Natural killer cell (primary cell): ENCODE data around the gene SLC35A4. TPM values are rescaled to one million over a fixed set of nuclear protein-coding genes. Genes with fewer than 3 reads are reported as not detected.

Source experiments
- total RNA-seq, 4 donors: library from RNA; stranded (reverse); fragments of 120-200 nt in 1 of 4; gene quantifications; one replicate each; pipeline versions ENCODE4 v1.2.3 to v1.2.4, GENCODE V29; 2013 to 2022

Gene SLC35A4
- total RNA-seq, 3 donors from 2014 or later (not counting 1 experiment from before 2014, with no cell fraction given) = 63.1 to 76.1 (median 72.3) TPM

Other genes starting within 250 kb of the SLC35A4 start
- gene HBEGF, start 218.2 kb upstream of the SLC35A4 start, total RNA-seq = 1 to 10 TPM; 5.1 to 9.9 (median 7.8) TPM
- gene SLC4A9, start 204.6 kb upstream of the SLC35A4 start, total RNA-seq = not detected
- gene ANKHD1, start 163.0 kb upstream of the SLC35A4 start, total RNA-seq = 100 to 1,000 TPM; 225 to 239 (median 230) TPM
- 1 to 10 TPM; 5.8 to 9.4 (median 6.0) TPM for gene EIF4EBP3, start 17.2 kb upstream of the SLC35A4 start, total RNA-seq
- gene SRA1, start 7.4 kb upstream of the SLC35A4 start, total RNA-seq = 10 to 100 TPM; 42.2 to 66.4 (median 59.4) TPM
- gene APBB3, start 230 bp upstream of the SLC35A4 start, total RNA-seq = 10 to 100 TPM; 44.0 to 44.9 (median 44.4) TPM
- gene CD14, start 68.3 kb downstream of the SLC35A4 start, total RNA-seq = 10 to 100 TPM in 1 of 3 donors, 1 to 10 TPM in 2; 1.4 to 15.9 (median 7.0) TPM
- 10 to 100 TPM; 17.9 to 19.5 (median 18.8) TPM for gene TMCO6, start 74.6 kb downstream of the SLC35A4 start, total RNA-seq
- gene NDUFA2, start 82.8 kb downstream of the SLC35A4 start, total RNA-seq = 10 to 100 TPM; 41.0 to 48.3 (median 42.8) TPM
- 100 to 1,000 TPM; 144 to 204 (median 148) TPM for gene IK, start 83.0 kb downstream of the SLC35A4 start, total RNA-seq
- gene WDR55, start 100.1 kb downstream of the SLC35A4 start, total RNA-seq = 10 to 100 TPM; 42.3 to 45.1 (median 43.3) TPM
- 1 to 10 TPM in 2 of 3 donors, under 1 TPM in 1; 0.90 to 1.1 (median 1.1) TPM for gene DND1, start 108.7 kb downstream of the SLC35A4 start, total RNA-seq
- gene HARS1, start 126.5 kb downstream of the SLC35A4 start, total RNA-seq = 10 to 100 TPM; 62.4 to 73.8 (median 68.3) TPM
- gene HARS2, start 126.6 kb downstream of the SLC35A4 start, total RNA-seq = 10 to 100 TPM; 42.5 to 48.4 (median 45.6) TPM
- 10 to 100 TPM; 47.0 to 50.4 (median 49.5) TPM for gene ZMAT2, start 135.6 kb downstream of the SLC35A4 start, total RNA-seq
- not detected for gene PCDHA1, start 221.3 kb downstream of the SLC35A4 start, total RNA-seq
- not detected for gene PCDHA2, start 230.0 kb downstream of the SLC35A4 start, total RNA-seq
- gene PCDHA3, start 236.2 kb downstream of the SLC35A4 start, total RNA-seq = not detected
- gene PCDHA4, start 242.2 kb downstream of the SLC35A4 start, total RNA-seq = not detected